DND-41 (cell line): ENCODE results near the gene SCLY.

Experiments
- ATAC-seq: fragments of 200-7000 bp; cut with Tn5 transposase; 3 replicates; pipeline ENCODE4 v1.9.1; 2021; ENCODE audit warnings: low read depth; ENCODE audit not compliant: insufficient read depth
- DNase-seq: peaks from one replicate; pipeline ENCODE4 v3.0.0-alpha.2; 2020
- H2AFZ ChIP-seq: 2 replicates; pipeline ENCODE4 v1.6.0; 2012; ENCODE audit warnings: low read depth, low read length
- H3K27ac ChIP-seq: 2 replicates; pipeline ENCODE4 v1.5.1; 2012; ENCODE audit warnings: low read length, inconsistent platforms
- H3K27me3 ChIP-seq: fragments of 200-600 bp; sonication (generic); 2 replicates; pipeline ENCODE4 v1.6.0; 2012; ENCODE audit warnings: low read length, mild to moderate bottlenecking, inconsistent platforms; ENCODE audit not compliant: insufficient read depth, poor library complexity
- H3K36me3 ChIP-seq: 2 replicates; pipeline ENCODE4 v1.5.1; 2012; ENCODE audit warnings: low read length, inconsistent platforms; ENCODE audit not compliant: insufficient read depth
- H3K4me1 ChIP-seq: 2 replicates; pipeline ENCODE4 v1.5.1; 2012; ENCODE audit warnings: mild to moderate bottlenecking, low read length; ENCODE audit not compliant: insufficient read depth
- H3K4me2 ChIP-seq: 2 replicates; pipeline ENCODE4 v1.6.0; 2012; ENCODE audit warnings: mild to moderate bottlenecking, moderate library complexity, low read length, inconsistent platforms; ENCODE audit not compliant: insufficient read depth
- H3K4me3 ChIP-seq, 2 experiments: fragments of 200-600 bp in 1 of 2; shearing (Covaris generic) in 1 of 2; 2 replicates each; pipeline ENCODE4 v1.5.1; 2012 to 2016; ENCODE audit warnings: inconsistent platforms in 2 of 2, low read length in 2 of 2, mild to moderate bottlenecking in 2 of 2, low read depth in 1 of 2, moderate library complexity in 1 of 2
- H3K79me2 ChIP-seq: 2 replicates; pipeline ENCODE4 v1.6.0; 2012; ENCODE audit warnings: low read length, inconsistent platforms; ENCODE audit not compliant: insufficient read depth
- H3K9ac ChIP-seq: 2 replicates; pipeline ENCODE4 v1.6.0; 2012; ENCODE audit warnings: low read depth, mild to moderate bottlenecking, inconsistent platforms, low read length, moderate library complexity
- H3K9me3 ChIP-seq: 2 replicates; pipeline ENCODE4 v1.5.1; 2012; ENCODE audit warnings: low read length, moderate library complexity, mild to moderate bottlenecking, inconsistent platforms; ENCODE audit not compliant: insufficient read depth, severe bottlenecking
- H4K20me1 ChIP-seq: 2 replicates; pipeline ENCODE4 v1.6.0; 2012; ENCODE audit warnings: low read length; ENCODE audit not compliant: insufficient read depth
- EZH2 ChIP-seq: IDR thresholded peaks from 3 replicates; pipeline ENCODE4 v1.6.1; 2012; ENCODE audit warnings: borderline replicate concordance, low read depth, mild to moderate bottlenecking, moderate library complexity, low read length, inconsistent platforms; ENCODE audit not compliant: severe bottlenecking
- TF ChIP-seq, protein P1 (sequence below): IDR thresholded peaks from 2 replicates; pipeline ENCODE4 v1.5.1; 2012; ENCODE audit warnings: borderline replicate concordance, low read length, moderate library complexity, mild to moderate bottlenecking; ENCODE audit not compliant: poor library complexity, severe bottlenecking; ENCODE audit errors: extremely low read depth

Gene SCLY

GRCh38 chr2:238060542-238061314, at the start of gene SCLY:
TSS of gene SCLY (plus strand) at chr2:238061001. CDS start at chr2:238061055, 54 bp downstream.
- Histone ChIP-seq H3K27me3 (no peaks in the 10 kb centered on the region), H4K20me1 (no peaks in the 10 kb centered on the region), H3K9ac (peak within 1 kb of the TSS; percentile 97), H3K79me2 (peaks cover 41% of the 10 kb centered on the region), H3K4me3 (peak within 1 kb of the TSS; percentile 96 to 100), H2AFZ (peak within 1 kb of the TSS; percentile 97), H3K36me3 (peaks cover 20% of the 10 kb centered on the region), H3K27ac (peak within 1 kb of the TSS; percentile 86), H3K4me1 (peaks cover 30% of the 10 kb centered on the region), H3K9me3 (no peaks in the 10 kb centered on the region), H3K4me2 (peak within 1 kb of the TSS; percentile 88)
- TF ChIP-seq, protein P1, sequence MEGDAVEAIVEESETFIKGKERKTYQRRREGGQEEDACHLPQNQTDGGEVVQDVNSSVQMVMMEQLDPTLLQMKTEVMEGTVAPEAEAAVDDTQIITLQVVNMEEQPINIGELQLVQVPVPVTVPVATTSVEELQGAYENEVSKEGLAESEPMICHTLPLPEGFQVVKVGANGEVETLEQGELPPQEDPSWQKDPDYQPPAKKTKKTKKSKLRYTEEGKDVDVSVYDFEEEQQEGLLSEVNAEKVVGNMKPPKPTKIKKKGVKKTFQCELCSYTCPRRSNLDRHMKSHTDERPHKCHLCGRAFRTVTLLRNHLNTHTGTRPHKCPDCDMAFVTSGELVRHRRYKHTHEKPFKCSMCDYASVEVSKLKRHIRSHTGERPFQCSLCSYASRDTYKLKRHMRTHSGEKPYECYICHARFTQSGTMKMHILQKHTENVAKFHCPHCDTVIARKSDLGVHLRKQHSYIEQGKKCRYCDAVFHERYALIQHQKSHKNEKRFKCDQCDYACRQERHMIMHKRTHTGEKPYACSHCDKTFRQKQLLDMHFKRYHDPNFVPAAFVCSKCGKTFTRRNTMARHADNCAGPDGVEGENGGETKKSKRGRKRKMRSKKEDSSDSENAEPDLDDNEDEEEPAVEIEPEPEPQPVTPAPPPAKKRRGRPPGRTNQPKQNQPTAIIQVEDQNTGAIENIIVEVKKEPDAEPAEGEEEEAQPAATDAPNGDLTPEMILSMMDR = no peak
- TF ChIP-seq EZH2 = no peak
- ATAC-seq (peak; percentile 94), DNase-seq (peak; percentile 98)

DNA sequence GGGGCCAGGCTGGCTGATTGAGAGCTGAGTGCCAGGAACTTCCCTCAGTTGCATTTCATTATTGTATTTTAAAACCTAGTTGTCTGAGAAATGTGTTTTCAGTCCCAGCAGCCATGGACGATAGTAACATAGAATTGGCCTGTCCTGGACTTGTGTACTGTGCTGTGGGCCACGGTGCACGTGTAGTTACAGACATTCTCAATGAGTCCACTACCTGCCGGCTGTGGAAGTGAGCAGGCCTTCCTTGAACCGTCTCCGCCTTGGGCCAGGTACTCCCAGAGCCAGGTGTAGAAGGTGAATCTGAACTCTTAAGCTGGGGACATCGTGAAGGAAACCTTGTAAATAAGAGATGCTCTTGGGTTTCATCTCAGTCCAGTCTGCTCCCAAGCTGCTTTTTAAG, 47.0 kb upstream of the SCLY start:
- no peak overlapping the region for H2AFZ ChIP-seq
- no peak for ATAC-seq
- no peaks in the 10 kb centered on the region for H3K79me2 ChIP-seq
- H4K20me1 ChIP-seq = no peaks in the 10 kb centered on the region; the same call in 1 of the 2 replicates
- no peak for DNase-seq
- no peak overlapping the region for H3K9ac ChIP-seq
- H3K9me3 ChIP-seq = no peaks in the 10 kb centered on the region
- H3K4me2 ChIP-seq = no peak overlapping the region
- H3K4me1 ChIP-seq = no peaks in the 10 kb centered on the region
- no peak overlapping the region for H3K4me3 ChIP-seq
- no peaks in the 10 kb centered on the region for H3K36me3 ChIP-seq
- TF ChIP-seq, protein P1 = no peak
- no peak overlapping the region for H3K27ac ChIP-seq
- H3K27me3 ChIP-seq = no peaks in the 10 kb centered on the region

DNA sequence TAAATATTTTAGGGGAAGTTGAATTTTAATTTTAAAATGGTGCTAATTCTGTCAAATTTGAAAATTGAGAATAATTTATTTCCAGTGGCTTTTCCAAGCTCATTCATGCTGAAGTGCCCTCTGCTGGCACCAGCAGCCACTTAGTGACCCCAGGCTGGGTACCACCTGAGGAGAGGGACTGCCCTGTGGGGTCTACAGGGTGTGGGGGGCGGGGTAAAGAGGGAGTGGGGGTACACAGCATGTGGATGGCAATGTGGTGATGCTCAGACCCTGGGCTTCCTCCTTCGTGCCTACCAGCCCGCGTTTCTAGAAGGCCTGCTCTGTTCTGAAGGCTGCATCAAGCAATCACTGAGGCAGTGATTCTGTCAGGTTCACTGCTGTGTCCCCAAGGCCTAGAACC, 45.1 kb upstream of the SCLY start:
- no peak overlapping the region for H3K27ac ChIP-seq
- no peak overlapping the region for H3K9ac ChIP-seq
- H2AFZ ChIP-seq = no peak overlapping the region
- TF ChIP-seq EZH2 = no peak
- TF ChIP-seq, protein P1 = peak; percentile 16
- H3K9me3 ChIP-seq = no peaks in the 10 kb centered on the region
- H4K20me1 ChIP-seq = no peaks in the 10 kb centered on the region
- DNase-seq (no peak), ATAC-seq (no peak)
- H3K4me2 ChIP-seq = no peak overlapping the region
- H3K36me3 ChIP-seq = no peaks in the 10 kb centered on the region
- no peaks in the 10 kb centered on the region for H3K4me1 ChIP-seq
- no peaks in the 10 kb centered on the region for H3K79me2 ChIP-seq
- H3K27me3 ChIP-seq = no peaks in the 10 kb centered on the region
- H3K4me3 ChIP-seq = no peak overlapping the region
